GM19239 (cell line): ENCODE results near the gene SUPT4H1.

ENCODE experiments used
- DNase-seq: peaks from one replicate; pipeline ENCODE4 v3.0.0; 2011; ENCODE audit warnings: low spot score; ENCODE audit not compliant: insufficient read length
- FAIRE-seq: peaks from 2 replicates; lab custom pipeline; 2011; peaks lifted over from hg19 to GRCh38; lab: Jason Lieb, UNC

SUPT4H1 gene

GRCh38 chr17:58309918-58310259 lies 42.1 kb downstream of the SUPT4H1 start:
- DNase-seq (no peak), FAIRE-seq (no peak)

- DNase-seq (no peak), FAIRE-seq (no peak)
Measured at GRCh38 chr17:58308985-58309917, 42.8 kb downstream of the SUPT4H1 start.

- DNase-seq = no peak
- no peak for FAIRE-seq
Measured at GRCh38 chr17:58308173-58308984, 43.6 kb downstream of the SUPT4H1 start.

DNA sequence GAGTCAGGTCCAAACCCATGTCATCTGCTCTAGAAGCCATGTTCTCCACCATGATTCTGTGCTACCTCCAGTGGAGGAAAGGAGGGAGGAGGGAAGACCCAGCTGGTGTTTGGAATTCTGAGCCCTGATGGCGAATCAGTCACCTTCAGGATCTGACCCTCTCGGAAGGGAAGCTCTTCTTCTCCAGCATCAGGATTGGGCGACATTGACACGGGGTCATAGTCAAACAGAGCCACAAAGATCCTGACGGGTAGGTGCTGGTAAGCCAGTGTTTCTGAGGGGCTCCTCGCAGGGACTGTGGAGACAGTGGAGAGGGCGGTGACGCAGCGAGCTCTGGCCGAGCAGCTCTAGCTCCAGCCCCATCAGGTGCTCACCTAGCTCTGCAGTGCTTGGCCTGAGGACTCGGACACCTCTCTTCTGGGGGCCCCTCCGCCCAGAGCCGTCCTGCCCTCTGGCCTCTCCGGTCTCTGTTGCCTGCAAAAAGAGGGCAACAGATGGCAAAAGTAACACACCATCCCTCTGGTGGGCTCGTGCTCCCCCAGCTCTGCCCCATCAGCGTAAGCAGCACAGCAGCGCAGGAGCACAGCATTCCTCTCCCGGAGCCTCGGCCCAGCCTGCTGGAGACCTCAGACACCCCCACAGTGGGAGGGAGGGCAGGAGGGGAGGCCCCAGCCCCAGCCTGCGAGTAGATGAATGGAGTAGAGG lies 44.4 kb downstream of the SUPT4H1 start:
- no peak for FAIRE-seq
- DNase-seq = no peak

- DNase-seq (no peak), FAIRE-seq (no peak)
Measured at GRCh38 chr17:58306131-58306951, 45.7 kb downstream of the SUPT4H1 start.

- FAIRE-seq (no peak), DNase-seq (no peak)
Measured at GRCh38 chr17:58305626-58306025, 46.4 kb downstream of the SUPT4H1 start.

GRCh38 chr17:58304750-58305486 lies 47.1 kb downstream of the SUPT4H1 start:
- DNase-seq (no peak), FAIRE-seq (no peak)

DNA sequence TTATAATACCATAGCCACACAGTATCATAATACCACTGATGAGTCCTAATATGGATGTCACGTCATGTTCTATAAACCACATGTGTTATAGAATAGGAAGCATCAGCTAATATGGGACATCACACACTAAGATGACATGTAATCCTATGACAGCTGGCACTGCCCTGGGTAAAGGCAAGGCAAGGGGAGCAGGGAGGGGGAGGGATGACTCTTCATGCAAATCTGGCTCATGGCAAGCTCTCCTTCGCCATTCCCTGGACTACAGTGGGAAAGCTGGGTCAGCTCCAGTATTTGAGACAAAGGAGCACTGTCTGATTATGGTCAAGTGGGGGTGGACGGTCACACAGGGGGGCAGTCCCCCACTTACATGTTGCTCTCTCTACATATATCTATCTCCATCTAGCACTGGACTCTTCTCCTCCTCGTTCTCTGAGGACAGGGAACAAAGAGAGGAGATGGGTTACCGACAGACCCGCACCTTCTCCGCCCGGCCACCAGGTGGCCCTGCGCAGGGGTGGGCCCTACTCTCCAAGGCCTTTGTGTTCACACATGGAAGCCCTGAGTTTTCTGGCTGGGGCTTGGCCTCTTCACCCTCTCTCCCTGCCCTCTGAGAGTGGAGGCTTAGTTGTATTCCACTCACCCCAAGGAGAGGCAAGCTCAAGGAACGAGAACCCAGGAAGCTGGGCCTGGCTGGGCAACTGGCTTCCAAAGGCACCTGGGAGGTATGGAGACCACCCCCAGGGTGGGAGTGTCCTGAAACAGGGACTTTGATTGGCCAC lies 47.8 kb downstream of the SUPT4H1 start:
- peak; percentile 96 for FAIRE-seq
- peak; percentile 91 for DNase-seq

DNA sequence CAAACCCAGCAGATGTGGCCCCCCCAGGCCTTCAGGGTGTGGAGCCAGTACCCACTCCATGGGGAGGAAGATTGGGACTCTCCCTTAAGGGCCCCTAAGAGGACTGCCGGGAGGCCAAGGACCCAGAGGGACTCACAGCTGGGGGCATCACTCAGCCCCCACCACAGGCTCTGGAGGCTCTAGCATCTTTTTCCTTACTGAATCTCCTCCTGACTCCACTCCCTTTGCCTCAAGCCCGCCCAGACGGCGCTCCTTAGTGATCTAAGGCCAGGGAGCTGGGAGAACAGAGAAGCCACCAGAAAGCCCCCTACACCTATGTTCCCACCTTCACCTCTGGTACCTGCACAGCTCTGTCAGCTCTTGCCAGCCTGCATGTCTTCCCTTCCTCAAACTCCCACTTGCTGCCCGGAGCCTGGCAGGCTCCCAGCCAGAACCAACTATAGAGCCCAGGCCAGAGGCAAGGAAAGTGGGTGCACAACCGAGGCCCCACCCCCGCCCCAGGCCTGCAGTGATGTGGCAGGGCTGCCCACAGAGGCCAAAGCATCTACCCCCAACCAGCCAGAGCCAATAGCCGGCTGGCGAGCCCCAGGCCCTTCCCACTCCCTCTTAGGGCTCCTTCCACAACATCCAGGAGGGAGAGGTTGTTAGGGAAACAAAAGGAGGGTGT lies 48.9 kb downstream of the SUPT4H1 start:
- DNase-seq (no peak), FAIRE-seq (no peak)

GRCh38 chr17:58302171-58302918 lies 49.7 kb downstream of the SUPT4H1 start:
- FAIRE-seq = no peak
- no peak for DNase-seq

GRCh38 chr17:58301504-58302150 lies 50.4 kb downstream of the SUPT4H1 start:
- DNase-seq = no peak
- FAIRE-seq = no peak

GRCh38 chr17:58300336-58300735 lies 51.7 kb downstream of the SUPT4H1 start:
- no peak for DNase-seq
- no peak for FAIRE-seq
